HepG2 (cell line): Measurements from ENCODE around the gene HOXA1. TPM values are rescaled to one million over a fixed set of nuclear protein-coding genes. Genes with fewer than 3 reads are reported as not detected.

ENCODE experiments used
- AGO2 ChIP-seq: fragments of 200-400 bp; formaldehyde crosslinking; optimal IDR thresholded peaks from 2 replicates; pipeline ENCODE3; 2017; ENCODE audit warnings: mild to moderate bottlenecking, low read depth, low read length, moderate library complexity
- CC2D1A ChIP-seq: sonication (generic); formaldehyde crosslinking; IDR thresholded peaks from 2 replicates; pipeline ENCODE4 v1.8.1; 2023; ENCODE audit warnings: mild to moderate bottlenecking, missing genetic modification reagents
- ETV6 ChIP-seq: sonication (generic); formaldehyde crosslinking; conservative IDR thresholded peaks from 2 replicates; pipeline ENCODE4 v1.4.0; 2020; ENCODE audit warnings: missing genetic modification reagents
- FOSL2 ChIP-seq: sonication (generic); formaldehyde crosslinking; IDR thresholded peaks from 2 replicates; pipeline ENCODE4 v1.4.0; 2020; ENCODE audit warnings: missing genetic modification reagents
- HNRNPUL1 ChIP-seq: fragments of 200-400 bp; formaldehyde crosslinking; IDR thresholded peaks from 2 replicates; pipeline ENCODE4 v1.6.1; 2017; ENCODE audit warnings: low read depth, mild to moderate bottlenecking, low read length, moderate library complexity
- KAT7 ChIP-seq: IDR thresholded peaks from 2 replicates; pipeline ENCODE4 v1.6.1; 2018; ENCODE audit warnings: borderline replicate concordance, missing compliant biosample characterization
- NFRKB ChIP-seq: fragments of 450-650 bp; IDR thresholded peaks from 2 replicates; pipeline ENCODE4 v1.6.1; 2017
- ONECUT2 ChIP-seq: sonication (generic); formaldehyde crosslinking; IDR thresholded peaks from 2 replicates; pipeline ENCODE4 v1.4.0; 2020; ENCODE audit warnings: missing genetic modification reagents
- PITX1 ChIP-seq: sonication (generic); formaldehyde crosslinking; IDR thresholded peaks from 2 replicates; pipeline ENCODE4 v1.5.1; 2020; ENCODE audit warnings: mild to moderate bottlenecking, missing genetic modification reagents
- RBM39 ChIP-seq: fragments of 200-400 bp; formaldehyde crosslinking; IDR thresholded peaks from one replicate; pipeline ENCODE4 v1.6.1; 2018; ENCODE audit warnings: antibody characterized with exemption, mild to moderate bottlenecking, low read depth, low read length; ENCODE audit not compliant: poor library complexity, severe bottlenecking
- RXRB ChIP-seq: IDR thresholded peaks from 2 replicates; pipeline ENCODE4 v1.6.1; 2016; ENCODE audit warnings: borderline replicate concordance, missing genetic modification reagents, missing compliant biosample characterization
- SATB2 ChIP-seq: sonication (generic); formaldehyde crosslinking; IDR thresholded peaks from 2 replicates; pipeline ENCODE4 v1.5.0; 2020; ENCODE audit warnings: missing genetic modification reagents
- SMARCC2 ChIP-seq: fragments of 450-650 bp; IDR thresholded peaks from 2 replicates; pipeline ENCODE4 v1.6.1; 2017; ENCODE audit warnings: antibody characterized with exemption, mild to moderate bottlenecking
- SUZ12 ChIP-seq: fragments of 150-350 bp; IDR thresholded peaks from 2 replicates; pipeline ENCODE4 v1.6.1; 2014; ENCODE audit warnings: low read depth, low read length
- TBP ChIP-seq: sonication (generic); formaldehyde crosslinking; IDR thresholded peaks from 2 replicates; pipeline ENCODE4 v1.5.0; 2020; ENCODE audit warnings: missing genetic modification reagents
- XBP1 ChIP-seq: sonication (generic); formaldehyde crosslinking; IDR thresholded peaks from 2 replicates; pipeline ENCODE4 v1.5.0; 2020; ENCODE audit warnings: missing genetic modification reagents
- ZBTB21 ChIP-seq: sonication (generic); formaldehyde crosslinking; IDR thresholded peaks from 2 replicates; pipeline ENCODE4 v1.4.0; 2020; ENCODE audit warnings: missing genetic modification reagents
- ZNF3 ChIP-seq: IDR thresholded peaks from 2 replicates; pipeline ENCODE4 v1.7.0; 2017; ENCODE audit warnings: inconsistent platforms
- ZNF768 ChIP-seq: sonication (generic); formaldehyde crosslinking; IDR thresholded peaks from 2 replicates; pipeline ENCODE4 v1.4.0; 2020; ENCODE audit warnings: missing genetic modification reagents
- ZNF772 ChIP-seq: sonication (generic); formaldehyde crosslinking; IDR thresholded peaks from 2 replicates; pipeline ENCODE4 v1.5.0; 2020; ENCODE audit warnings: mild to moderate bottlenecking, missing genetic modification reagents
- ZNF839 ChIP-seq: sonication (generic); formaldehyde crosslinking; IDR thresholded peaks from 2 replicates; pipeline ENCODE4 v1.4.0; 2020; ENCODE audit warnings: missing genetic modification reagents, mild to moderate bottlenecking, borderline replicate concordance
- polyA plus RNA-seq, 8 experiments: library from polyadenylated mRNA; depleted of rRNA in 3 of 8; stranded (reverse) in 7 of 8; unstranded in 1 of 8; fragments of >200 nt; fragmentation: Illumina TruSeq in 4 of 8; extraction: Trizol in 4 of 8; gene quantifications; 2 replicates each; pipeline versions ENCODE4 v1.2.1 to v1.2.3, GENCODE V29; 2011 to 2016; ENCODE audit warnings: low read depth in 4 of 8, missing spikeins in 1 of 8, mixed read lengths in 1 of 8; ENCODE audit not compliant: insufficient read depth in 1 of 8
- total RNA-seq, 5 experiments: library from RNA; depleted of rRNA; stranded (reverse); fragments of >200 nt; fragmentation: Illumina TruSeq; extraction: Trizol; gene quantifications; 2 replicates each; pipeline ENCODE4 v1.2.3, GENCODE V29; 2016; ENCODE audit warnings: low read depth in 1 of 5
- TF ChIP-seq, protein P1 (sequence below): sonication (generic); formaldehyde crosslinking; IDR thresholded peaks from 2 replicates; pipeline ENCODE4 v1.4.0; 2020; ENCODE audit warnings: missing genetic modification reagents
- TF ChIP-seq, protein P2 (sequence below): IDR thresholded peaks from 2 replicates; pipeline ENCODE4 v1.6.1; 2016; ENCODE audit warnings: control low read depth
- TF ChIP-seq, protein P3 (sequence below): sonication (generic); formaldehyde crosslinking; IDR thresholded peaks from 2 replicates; pipeline ENCODE4 v1.4.0; 2020; ENCODE audit warnings: missing genetic modification reagents
- TF ChIP-seq, protein P4 (sequence below): sonication (generic); formaldehyde crosslinking; IDR thresholded peaks from 2 replicates; pipeline ENCODE4 v1.4.0; 2020; ENCODE audit warnings: missing genetic modification reagents
- TF ChIP-seq, protein P5 (sequence below): sonication (generic); formaldehyde crosslinking; IDR thresholded peaks from 2 replicates; pipeline ENCODE4 v1.4.0; 2020; ENCODE audit warnings: missing genetic modification reagents, mild to moderate bottlenecking, borderline replicate concordance

HOXA1 gene
- total and polyA plus RNA-seq, 2 of the 13 experiments (the other 11 are each of a cell fraction or from before 2014, with no cell fraction given) = 0.18 to 0.20 TPM

DNA sequence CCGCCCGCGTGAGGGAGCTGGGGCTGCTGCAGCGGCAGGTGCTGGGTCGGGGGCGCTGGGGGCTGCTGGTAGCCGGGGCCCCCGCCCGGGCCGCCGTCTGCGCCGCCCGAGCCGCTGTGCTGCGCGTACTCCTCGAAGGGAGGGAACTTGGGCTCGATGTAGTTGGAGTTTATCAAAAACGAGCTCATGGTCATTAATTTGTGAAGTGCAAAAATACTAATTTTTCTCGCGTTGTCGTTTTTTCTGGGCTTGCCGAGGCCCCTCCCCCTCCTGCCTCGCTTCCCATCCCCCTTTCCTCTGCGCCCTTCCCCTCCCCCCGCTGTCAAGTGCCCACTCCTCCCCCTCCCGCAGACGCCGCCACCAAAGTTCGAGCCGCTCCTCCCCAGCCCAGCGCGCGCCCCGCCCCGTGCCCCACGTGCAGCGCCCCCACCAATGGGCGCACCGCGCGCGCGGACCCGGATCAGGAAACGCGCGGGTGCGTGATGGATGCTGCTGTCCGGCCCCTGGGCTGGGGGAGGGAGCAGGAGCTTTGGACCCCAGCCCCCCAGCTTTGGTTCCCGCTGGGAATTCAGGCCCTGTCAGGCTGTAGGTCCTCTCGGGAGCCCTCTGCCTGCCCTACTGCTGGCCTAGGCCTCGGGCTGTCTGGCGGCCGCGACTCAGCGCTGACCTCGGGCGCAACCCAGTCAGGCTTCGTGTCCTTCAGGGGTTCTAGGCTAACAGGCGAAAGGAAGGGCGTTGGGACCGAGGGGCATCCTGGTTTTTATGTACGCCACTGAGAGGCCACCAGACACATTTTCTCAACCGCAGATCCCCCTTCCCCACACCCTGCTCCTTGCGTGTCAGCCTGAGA lies 35.0 kb upstream of the HOXA1 start, which contains the start of gene HOXA4 (continued):
- TF ChIP-seq, protein P1, sequence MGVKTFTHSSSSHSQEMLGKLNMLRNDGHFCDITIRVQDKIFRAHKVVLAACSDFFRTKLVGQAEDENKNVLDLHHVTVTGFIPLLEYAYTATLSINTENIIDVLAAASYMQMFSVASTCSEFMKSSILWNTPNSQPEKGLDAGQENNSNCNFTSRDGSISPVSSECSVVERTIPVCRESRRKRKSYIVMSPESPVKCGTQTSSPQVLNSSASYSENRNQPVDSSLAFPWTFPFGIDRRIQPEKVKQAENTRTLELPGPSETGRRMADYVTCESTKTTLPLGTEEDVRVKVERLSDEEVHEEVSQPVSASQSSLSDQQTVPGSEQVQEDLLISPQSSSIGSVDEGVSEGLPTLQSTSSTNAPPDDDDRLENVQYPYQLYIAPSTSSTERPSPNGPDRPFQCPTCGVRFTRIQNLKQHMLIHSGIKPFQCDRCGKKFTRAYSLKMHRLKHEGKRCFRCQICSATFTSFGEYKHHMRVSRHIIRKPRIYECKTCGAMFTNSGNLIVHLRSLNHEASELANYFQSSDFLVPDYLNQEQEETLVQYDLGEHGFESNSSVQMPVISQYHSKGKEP (CRISPR knock-in tag) = no peak
- TF ChIP-seq ETV6 (CRISPR knock-in tag) (0 out of 2 replicates have a peak, but pooled peaks have one; percentile 31), HNRNPUL1 (no peak), SMARCC2 (no peak), NFRKB (no peak), FOSL2 (CRISPR knock-in tag) (no peak), PITX1 (CRISPR knock-in tag) (no peak), SATB2 (no peak), RBM39 (peak; percentile 68), KAT7 (CRISPR knock-in tag) (no peak; the same call in none of the 2 replicates), CC2D1A (CRISPR knock-in tag) (no peak), ZNF768 (CRISPR knock-in tag) (peak; percentile 33; the same call in 1 of the 2 replicates), XBP1 (CRISPR knock-in tag) (no peak), AGO2 (peak; percentile 73), ZNF839 (no peak), ZNF3 (CRISPR knock-in tag) (no peak), RXRB (CRISPR knock-in tag) (peak; percentile 61), ONECUT2 (CRISPR knock-in tag) (no peak), TBP (CRISPR knock-in tag) (no peak), ZNF772 (0 out of 2 replicates have a peak, but pooled peaks have one; percentile 28), SUZ12 (no peak), ZBTB21 (CRISPR knock-in tag) (no peak)
- TF ChIP-seq, protein P2, sequence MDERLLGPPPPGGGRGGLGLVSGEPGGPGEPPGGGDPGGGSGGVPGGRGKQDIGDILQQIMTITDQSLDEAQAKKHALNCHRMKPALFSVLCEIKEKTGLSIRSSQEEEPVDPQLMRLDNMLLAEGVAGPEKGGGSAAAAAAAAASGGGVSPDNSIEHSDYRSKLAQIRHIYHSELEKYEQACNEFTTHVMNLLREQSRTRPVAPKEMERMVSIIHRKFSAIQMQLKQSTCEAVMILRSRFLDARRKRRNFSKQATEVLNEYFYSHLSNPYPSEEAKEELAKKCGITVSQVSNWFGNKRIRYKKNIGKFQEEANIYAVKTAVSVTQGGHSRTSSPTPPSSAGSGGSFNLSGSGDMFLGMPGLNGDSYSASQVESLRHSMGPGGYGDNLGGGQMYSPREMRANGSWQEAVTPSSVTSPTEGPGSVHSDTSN = no peak
- TF ChIP-seq, protein P3, sequence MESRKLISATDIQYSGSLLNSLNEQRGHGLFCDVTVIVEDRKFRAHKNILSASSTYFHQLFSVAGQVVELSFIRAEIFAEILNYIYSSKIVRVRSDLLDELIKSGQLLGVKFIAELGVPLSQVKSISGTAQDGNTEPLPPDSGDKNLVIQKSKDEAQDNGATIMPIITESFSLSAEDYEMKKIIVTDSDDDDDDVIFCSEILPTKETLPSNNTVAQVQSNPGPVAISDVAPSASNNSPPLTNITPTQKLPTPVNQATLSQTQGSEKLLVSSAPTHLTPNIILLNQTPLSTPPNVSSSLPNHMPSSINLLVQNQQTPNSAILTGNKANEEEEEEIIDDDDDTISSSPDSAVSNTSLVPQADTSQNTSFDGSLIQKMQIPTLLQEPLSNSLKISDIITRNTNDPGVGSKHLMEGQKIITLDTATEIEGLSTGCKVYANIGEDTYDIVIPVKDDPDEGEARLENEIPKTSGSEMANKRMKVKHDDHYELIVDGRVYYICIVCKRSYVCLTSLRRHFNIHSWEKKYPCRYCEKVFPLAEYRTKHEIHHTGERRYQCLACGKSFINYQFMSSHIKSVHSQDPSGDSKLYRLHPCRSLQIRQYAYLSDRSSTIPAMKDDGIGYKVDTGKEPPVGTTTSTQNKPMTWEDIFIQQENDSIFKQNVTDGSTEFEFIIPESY (CRISPR knock-in tag) = peak; percentile 49
- TF ChIP-seq, protein P4, sequence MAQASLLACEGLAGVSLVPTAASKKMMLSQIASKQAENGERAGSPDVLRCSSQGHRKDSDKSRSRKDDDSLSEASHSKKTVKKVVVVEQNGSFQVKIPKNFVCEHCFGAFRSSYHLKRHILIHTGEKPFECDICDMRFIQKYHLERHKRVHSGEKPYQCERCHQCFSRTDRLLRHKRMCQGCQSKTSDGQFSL = no peak; the same call in 1 of the 2 replicates
- TF ChIP-seq, protein P5, sequence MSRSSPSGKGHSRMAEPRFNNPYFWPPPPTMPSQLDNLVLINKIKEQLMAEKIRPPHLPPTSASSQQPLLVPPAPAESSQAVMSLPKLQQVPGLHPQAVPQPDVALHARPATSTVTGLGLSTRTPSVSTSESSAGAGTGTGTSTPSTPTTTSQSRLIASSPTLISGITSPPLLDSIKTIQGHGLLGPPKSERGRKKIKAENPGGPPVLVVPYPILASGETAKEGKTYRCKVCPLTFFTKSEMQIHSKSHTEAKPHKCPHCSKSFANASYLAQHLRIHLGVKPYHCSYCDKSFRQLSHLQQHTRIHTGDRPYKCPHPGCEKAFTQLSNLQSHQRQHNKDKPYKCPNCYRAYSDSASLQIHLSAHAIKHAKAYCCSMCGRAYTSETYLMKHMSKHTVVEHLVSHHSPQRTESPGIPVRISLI (CRISPR knock-in tag) = no peak
